Activated naive CD4-positive, alpha-beta T cell treated with anti-CD3 and anti-CD28 coated beads, Interleukin-2, amount 10 ng/mL, durations not matched to agents 7 days and 5 days (primary cell): ENCODE measurements around the gene GAS7.

ENCODE experiments used
- CTCF ChIA-PET: fragments of 350-600 bp; sonication (Branson Sonifier 250); formaldehyde crosslinking; loops from one replicate; lab custom pipeline; 2021; ENCODE audit warnings: antibody characterized with exemption; lab: Charles Lee
- DNase-seq: peaks from one replicate; pipeline ENCODE4 v3.0.0-alpha.2; 2020
- H3K27ac Mint-ChIP-seq: one replicate; pipeline ENCODE4 v1.8.0; 2021; ENCODE audit warnings: mild to moderate bottlenecking, moderate library complexity, mixed read lengths
- H3K27me3 Mint-ChIP-seq: one replicate; pipeline ENCODE4 v1.8.0; 2021; ENCODE audit warnings: mild to moderate bottlenecking, mixed read lengths
- H3K36me3 Mint-ChIP-seq: one replicate; pipeline ENCODE4 v1.8.0; 2021; ENCODE audit warnings: mixed read lengths
- H3K4me1 Mint-ChIP-seq: one replicate; pipeline ENCODE4 v1.8.0; 2021; ENCODE audit warnings: mixed read lengths
- H3K4me3 Mint-ChIP-seq: one replicate; pipeline ENCODE4 v1.8.0; 2021; ENCODE audit warnings: mild to moderate bottlenecking, moderate library complexity, mixed read lengths
- H3K9me3 Mint-ChIP-seq: one replicate; pipeline ENCODE4 v1.8.0; 2021; ENCODE audit warnings: mixed read lengths

Gene GAS7

DNA sequence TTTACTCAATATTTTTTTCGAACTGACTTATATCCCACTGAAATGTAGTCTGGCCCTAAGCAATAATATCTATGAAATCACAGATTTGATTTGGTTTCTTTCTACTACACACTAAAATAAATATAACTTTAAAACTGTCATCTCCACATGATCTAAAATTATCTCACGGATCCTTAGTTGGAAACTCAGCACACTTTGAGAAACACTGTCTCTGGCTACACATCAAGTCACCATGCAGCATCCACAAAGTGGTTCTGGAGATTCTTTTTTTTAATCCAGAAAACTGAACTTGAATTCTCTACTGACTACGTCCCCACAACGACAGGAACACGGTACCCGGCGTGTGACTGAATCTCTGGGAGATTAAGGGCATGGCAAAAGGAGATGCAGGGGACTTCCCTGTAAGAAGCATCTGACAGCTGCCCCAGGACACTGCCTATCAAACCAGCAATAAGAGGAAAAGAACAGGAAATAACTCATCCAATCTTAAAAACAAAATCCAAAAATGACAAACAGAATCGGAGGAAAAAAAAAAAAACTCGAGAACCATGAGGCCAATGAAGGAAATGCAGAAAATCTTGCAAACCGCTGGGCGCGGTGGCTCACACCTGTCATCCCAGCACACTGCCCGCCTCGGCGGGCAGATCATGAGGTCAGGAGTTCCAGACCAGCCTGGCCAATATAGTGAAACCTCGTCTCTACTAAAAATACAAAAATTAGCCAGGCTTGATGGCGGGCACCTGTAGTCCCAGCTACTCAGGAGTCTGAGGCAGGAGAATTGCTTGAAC lies 152.3 kb downstream of the GAS7 start:
- no peak for DNase-seq
- CTCF ChIA-PET = no interaction called here
- no peak overlapping the region for H3K27ac Mint-ChIP-seq
- H3K27me3 Mint-ChIP-seq = peaks cover 4% of the 10 kb centered on the region
- H3K36me3 Mint-ChIP-seq = no peaks in the 10 kb centered on the region
- no peak overlapping the region for H3K4me3 Mint-ChIP-seq
- H3K9me3 Mint-ChIP-seq = peaks cover 2% of the 10 kb centered on the region
- no peaks in the 10 kb centered on the region for H3K4me1 Mint-ChIP-seq

GRCh38 chr17:10042589-10043244 lies 155.7 kb downstream of the GAS7 start:
- CTCF ChIA-PET = no interaction called here
- Mint-ChIP-seq H3K27ac (no peak overlapping the region), H3K9me3 (peaks cover 2% of the 10 kb centered on the region), H3K4me1 (no peaks in the 10 kb centered on the region), H3K27me3 (peaks cover 4% of the 10 kb centered on the region), H3K4me3 (no peak overlapping the region), H3K36me3 (no peaks in the 10 kb centered on the region)
- DNase-seq = no peak

GRCh38 chr17:10041916-10042588 lies 156.4 kb downstream of the GAS7 start:
- DNase-seq = no peak
- no peaks in the 10 kb centered on the region for H3K36me3 Mint-ChIP-seq
- no peak overlapping the region for H3K4me3 Mint-ChIP-seq
- no peaks in the 10 kb centered on the region for H3K4me1 Mint-ChIP-seq
- H3K27ac Mint-ChIP-seq = no peak overlapping the region
- CTCF ChIA-PET = no interaction called here
- H3K9me3 Mint-ChIP-seq = peaks cover 2% of the 10 kb centered on the region
- H3K27me3 Mint-ChIP-seq = peaks cover 4% of the 10 kb centered on the region

DNA sequence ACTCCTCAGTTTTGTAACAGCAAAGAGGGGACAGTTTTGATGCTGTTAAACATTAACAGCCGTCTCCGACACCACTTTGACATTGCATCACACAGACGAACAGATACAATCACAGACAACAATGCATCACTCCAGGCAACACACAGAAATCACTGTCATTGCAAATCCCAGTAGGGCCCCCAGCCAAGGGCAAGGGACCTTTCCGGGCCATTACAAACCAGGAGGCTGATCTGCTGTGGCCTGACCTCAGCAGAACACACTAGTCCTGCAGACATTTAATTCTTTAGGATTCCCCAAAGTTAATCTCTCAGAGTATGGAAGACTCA lies 157.2 kb downstream of the GAS7 start:
- Mint-ChIP-seq H3K36me3 (no peaks in the 10 kb centered on the region), H3K9me3 (peaks cover 2% of the 10 kb centered on the region), H3K27me3 (no peaks in the 10 kb centered on the region), H3K4me1 (no peaks in the 10 kb centered on the region), H3K27ac (no peak overlapping the region), H3K4me3 (no peak overlapping the region)
- CTCF ChIA-PET = no interaction called here
- DNase-seq = no peak

GRCh38 chr17:10036511-10037061 lies 161.8 kb downstream of the GAS7 start:
- H3K4me1 Mint-ChIP-seq = no peaks in the 10 kb centered on the region
- CTCF ChIA-PET = no interaction called here
- no peak overlapping the region for H3K4me3 Mint-ChIP-seq
- H3K27ac Mint-ChIP-seq = no peak overlapping the region
- DNase-seq = no peak
- no peaks in the 10 kb centered on the region for H3K27me3 Mint-ChIP-seq
- no peaks in the 10 kb centered on the region for H3K36me3 Mint-ChIP-seq
- H3K9me3 Mint-ChIP-seq = peaks cover 2% of the 10 kb centered on the region

- H3K4me3 Mint-ChIP-seq = no peak overlapping the region
- peaks cover 2% of the 10 kb centered on the region for H3K9me3 Mint-ChIP-seq
- no peak for DNase-seq
- no peaks in the 10 kb centered on the region for H3K4me1 Mint-ChIP-seq
- H3K27ac Mint-ChIP-seq = peak overlapping the region; percentile 61
- no peaks in the 10 kb centered on the region for H3K36me3 Mint-ChIP-seq
- CTCF ChIA-PET = no interaction called here
- H3K27me3 Mint-ChIP-seq = no peaks in the 10 kb centered on the region
Measured at GRCh38 chr17:10035885-10036284, 162.5 kb downstream of the GAS7 start.

- CTCF ChIA-PET = no interaction called here
Measured at GRCh38 chr17:10034719-10035475, 163.5 kb downstream of the GAS7 start.

DNA sequence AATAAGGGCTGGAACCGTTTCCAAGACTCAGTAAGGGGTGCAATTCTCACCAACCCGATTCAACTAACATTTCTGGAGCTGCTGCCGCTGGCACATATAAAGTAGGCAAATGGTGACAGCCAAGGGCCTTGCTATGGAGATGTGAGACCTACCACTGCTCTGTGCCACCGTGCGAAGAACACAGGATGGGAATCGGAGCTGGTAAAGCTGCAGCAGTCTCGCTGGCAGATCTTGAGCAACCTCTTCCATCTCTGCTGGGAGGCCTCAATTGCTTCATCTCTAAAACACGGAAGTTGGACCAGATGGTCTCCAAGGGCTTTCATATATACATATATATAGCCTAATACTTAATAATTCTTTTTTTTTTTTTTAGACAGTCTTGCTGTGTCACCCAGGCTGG lies 164.4 kb downstream of the GAS7 start:
- Mint-ChIP-seq H3K27ac (no peak overlapping the region), H3K4me3 (no peak overlapping the region), H3K4me1 (no peaks in the 10 kb centered on the region), H3K27me3 (no peaks in the 10 kb centered on the region), H3K36me3 (no peaks in the 10 kb centered on the region), H3K9me3 (no peaks in the 10 kb centered on the region)
- DNase-seq = no peak
- CTCF ChIA-PET = no interaction called here

More at GRCh38 chr17:10034719-10035475, 163.5 kb downstream of the GAS7 start:
- no peak for DNase-seq
- Mint-ChIP-seq H3K27ac (no peak overlapping the region), H3K4me3 (no peak overlapping the region), H3K9me3 (peaks cover 2% of the 10 kb centered on the region), H3K4me1 (no peaks in the 10 kb centered on the region), H3K27me3 (no peaks in the 10 kb centered on the region), H3K36me3 (no peaks in the 10 kb centered on the region)

DNA sequence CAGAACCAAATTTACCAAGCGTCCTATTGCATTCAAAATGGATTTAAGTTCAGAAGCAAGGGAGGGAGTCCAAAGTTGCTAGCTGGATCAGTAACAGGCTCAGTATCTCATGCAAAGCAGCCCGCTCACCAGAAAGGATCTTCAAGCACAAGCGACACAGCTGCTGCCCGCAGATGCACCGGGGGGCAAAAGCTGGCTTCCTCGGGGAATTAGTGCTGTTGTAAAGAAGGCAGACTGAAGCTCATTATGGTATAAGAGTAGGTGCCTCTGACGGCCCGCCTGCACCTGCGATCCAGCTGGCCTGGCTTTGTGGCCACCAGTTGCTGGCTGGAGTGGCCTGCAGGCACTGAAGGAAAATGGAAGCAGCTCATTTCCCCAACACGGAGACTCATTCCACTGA lies 165.0 kb downstream of the GAS7 start:
- Mint-ChIP-seq H3K9me3 (no peaks in the 10 kb centered on the region), H3K4me1 (no peaks in the 10 kb centered on the region), H3K36me3 (no peaks in the 10 kb centered on the region), H3K27me3 (no peaks in the 10 kb centered on the region), H3K4me3 (no peak overlapping the region), H3K27ac (no peak overlapping the region)
- DNase-seq = no peak
- CTCF ChIA-PET = no interaction called here

- Mint-ChIP-seq H3K9me3 (no peaks in the 10 kb centered on the region), H3K4me3 (no peak overlapping the region), H3K4me1 (no peaks in the 10 kb centered on the region), H3K27ac (no peak overlapping the region), H3K36me3 (no peaks in the 10 kb centered on the region), H3K27me3 (no peaks in the 10 kb centered on the region)
- CTCF ChIA-PET = no interaction called here
- no peak for DNase-seq
Measured at GRCh38 chr17:10032118-10032852, 166.1 kb downstream of the GAS7 start.

DNA sequence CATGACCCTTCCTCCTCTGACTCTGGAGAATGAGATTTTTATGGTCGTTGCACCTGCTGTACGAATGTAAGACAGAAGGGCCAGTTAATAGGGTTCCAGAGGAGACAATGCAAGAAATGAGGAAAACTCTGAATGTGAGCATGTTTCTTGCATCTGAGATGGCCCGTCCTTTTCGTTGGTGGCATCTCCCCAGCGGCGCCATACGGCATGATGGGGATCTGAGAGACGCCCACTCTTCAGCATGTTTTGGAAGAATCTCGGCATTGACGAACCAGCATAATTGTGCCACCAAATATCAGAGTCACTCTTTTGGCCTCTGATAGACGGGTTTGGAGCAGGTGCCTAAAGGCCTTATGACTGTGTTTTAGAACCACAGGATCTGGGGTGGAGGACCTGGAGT lies 166.8 kb downstream of the GAS7 start:
- Mint-ChIP-seq H3K36me3 (no peaks in the 10 kb centered on the region), H3K9me3 (no peaks in the 10 kb centered on the region), H3K27ac (no peak overlapping the region), H3K4me3 (no peak overlapping the region), H3K27me3 (no peaks in the 10 kb centered on the region), H3K4me1 (no peaks in the 10 kb centered on the region)
- CTCF ChIA-PET = no interaction called here
- DNase-seq = no peak

- Mint-ChIP-seq H3K9me3 (no peaks in the 10 kb centered on the region), H3K4me3 (no peak overlapping the region), H3K27ac (no peak overlapping the region), H3K4me1 (no peaks in the 10 kb centered on the region), H3K27me3 (no peaks in the 10 kb centered on the region), H3K36me3 (no peaks in the 10 kb centered on the region)
- CTCF ChIA-PET = no interaction called here
- no peak for DNase-seq
Measured at GRCh38 chr17:10031127-10031526, 167.3 kb downstream of the GAS7 start.

GRCh38 chr17:10029129-10029528 lies 169.3 kb downstream of the GAS7 start:
- no peak overlapping the region for H3K4me3 Mint-ChIP-seq
- no peak overlapping the region for H3K27ac Mint-ChIP-seq
- no peaks in the 10 kb centered on the region for H3K36me3 Mint-ChIP-seq
- no peak for DNase-seq
- no peaks in the 10 kb centered on the region for H3K9me3 Mint-ChIP-seq
- no peaks in the 10 kb centered on the region for H3K4me1 Mint-ChIP-seq
- CTCF ChIA-PET = no interaction called here
- no peaks in the 10 kb centered on the region for H3K27me3 Mint-ChIP-seq
